Right cardiac atrium (tissue), 5 donors: ENCODE measurements around the gene MISP. TPM values are rescaled to one million over a fixed set of nuclear protein-coding genes. Genes with fewer than 3 reads are reported as not detected.

Experiments
- ATAC-seq, 2 donors: fragments of 200-7000 bp; cut with Tn5 transposase; one replicate each; pipeline versions ENCODE4 v1.8.0 to v1.9.1; 2020; ENCODE audit warnings: moderate library complexity in 2 of 2, mild to moderate bottlenecking in 1 of 2
- DNase-seq, 3 donors: peaks; one replicate each; pipeline ENCODE4 v3.0.0-alpha.2; 2020
- H3K27ac ChIP-seq: one replicate; pipeline ENCODE4 v1.5.1; 2013; ENCODE audit warnings: mild to moderate bottlenecking, low read length, control low read depth, moderate library complexity
- H3K27me3 ChIP-seq: one replicate; pipeline ENCODE4 v1.6.1; 2013; ENCODE audit not compliant: control insufficient read depth, insufficient read depth
- H3K4me1 ChIP-seq: one replicate; pipeline ENCODE4 v1.6.1; 2013; ENCODE audit warnings: low read length; ENCODE audit not compliant: control insufficient read depth, insufficient read depth
- H3K4me3 ChIP-seq: one replicate; pipeline ENCODE4 v1.5.1; 2013; ENCODE audit warnings: low read length, control low read depth
- H3K9me3 ChIP-seq: one replicate; pipeline ENCODE4 v1.6.1; 2013; ENCODE audit warnings: low read length; ENCODE audit not compliant: control insufficient read depth
- WGBS: extraction: QIAGEN DNeasy Blood & Tissue Kit; methylation state at CpG from one replicate; pipeline ENCODE4 v1.1.7; 2013; 5-methylcytosine and 5-hydroxymethylcytosine counted together
- intact Hi-C, 4 donors: fragments of 100-400 bp; cut with DNase I; formaldehyde crosslinking; loops; one replicate each; pipeline versions ENCODE4 v1.11.0 to v1.14.0; 2022 to 2023
- polyA plus RNA-seq: library from polyadenylated mRNA; stranded (reverse); fragments of 200-250 nt; gene quantifications from one replicate; pipeline ENCODE4 v1.2.3, GENCODE V29; 2013
- total RNA-seq, 4 donors: library from RNA; stranded (reverse); fragmentation: NEBNext Ultra II Directional; extraction: Animal tissue kit (Norgen Biotek cat#: 25700); gene quantifications; one replicate each; pipeline ENCODE4 v1.2.1, GENCODE V29; 2021
- donor health status: healthy with polysubstance abuse.
- donor health status: DM: no; HTN: yes; CAD: no.
- donor health status: DM: no; HTN: no; CAD: no.
- donor health status: DM: no; HTN: yes; CAD: no; lungs with severe emphysema.
- donor health status: DM: yes; HTN: yes; CAD: no.

The MISP gene
- total and polyA plus RNA-seq, 5 donors = 0.02 to 0.22 TPM; not detected in 3

DNA sequence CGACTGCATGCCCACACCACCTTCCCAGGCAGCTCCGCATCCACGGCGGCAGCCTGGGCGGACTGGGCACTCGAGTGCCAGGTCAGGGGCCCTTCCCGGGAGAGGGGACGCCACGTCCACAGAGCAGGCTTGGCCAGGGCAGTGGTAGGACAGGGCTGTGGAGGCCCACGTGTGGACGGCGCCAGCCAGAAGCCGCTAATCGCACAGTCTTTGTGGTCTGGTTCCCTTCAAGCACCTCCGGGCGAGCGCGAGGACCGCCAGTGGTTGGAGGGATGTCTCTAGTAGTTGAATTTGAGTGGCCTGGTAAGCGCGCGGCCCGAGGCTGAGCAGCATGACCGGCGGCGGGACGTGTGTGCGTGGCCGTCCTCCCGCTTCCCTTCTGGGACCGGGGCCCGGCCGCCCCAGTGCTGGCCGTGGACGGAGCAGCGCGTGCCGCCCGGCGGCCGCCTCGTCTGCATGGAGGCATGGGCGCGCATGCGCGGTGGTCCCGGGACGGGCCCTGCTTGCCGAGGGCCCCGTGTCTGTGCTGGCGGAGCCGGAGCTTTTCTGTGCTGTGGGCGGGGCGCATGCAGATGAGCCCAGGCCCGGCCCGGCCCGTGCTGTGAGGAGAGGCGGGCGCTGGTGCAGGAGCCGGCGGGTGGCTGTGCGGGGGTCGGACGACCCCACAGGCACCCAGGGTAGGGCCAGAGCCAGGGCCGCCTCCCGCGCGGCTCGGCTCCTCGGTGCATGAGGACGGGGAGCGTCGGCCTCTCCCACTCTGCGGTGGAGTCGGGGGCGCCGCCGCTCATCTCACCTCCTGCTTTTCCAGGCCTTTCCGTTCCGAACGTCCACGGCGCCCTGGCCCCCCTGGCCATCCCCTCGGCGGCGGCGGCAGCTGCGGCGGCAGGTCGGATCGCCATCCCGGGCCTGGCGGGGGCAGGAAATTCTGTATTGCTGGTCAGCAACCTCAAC, 55.0 kb downstream of the MISP start:
- intact Hi-C loops = loop anchor here in 1 of 4 donors (10.0 kb wide), 1 partner anchor 49 kb away; the partner anchor contains the start of genes CFD and ELANE
- no peaks in the 10 kb centered on the region for H3K27me3 ChIP-seq
- peaks cover 8% of the 10 kb centered on the region for H3K4me1 ChIP-seq
- ATAC-seq (no peak), DNase-seq (peak in 1 of 3 donors; percentile 56)
- 90% methylated on average over 93 of the region's 93 CpGs for WGBS
- H3K27ac ChIP-seq = no peak overlapping the region
- no peaks in the 10 kb centered on the region for H3K9me3 ChIP-seq
- H3K4me3 ChIP-seq = no peak overlapping the region

DNA sequence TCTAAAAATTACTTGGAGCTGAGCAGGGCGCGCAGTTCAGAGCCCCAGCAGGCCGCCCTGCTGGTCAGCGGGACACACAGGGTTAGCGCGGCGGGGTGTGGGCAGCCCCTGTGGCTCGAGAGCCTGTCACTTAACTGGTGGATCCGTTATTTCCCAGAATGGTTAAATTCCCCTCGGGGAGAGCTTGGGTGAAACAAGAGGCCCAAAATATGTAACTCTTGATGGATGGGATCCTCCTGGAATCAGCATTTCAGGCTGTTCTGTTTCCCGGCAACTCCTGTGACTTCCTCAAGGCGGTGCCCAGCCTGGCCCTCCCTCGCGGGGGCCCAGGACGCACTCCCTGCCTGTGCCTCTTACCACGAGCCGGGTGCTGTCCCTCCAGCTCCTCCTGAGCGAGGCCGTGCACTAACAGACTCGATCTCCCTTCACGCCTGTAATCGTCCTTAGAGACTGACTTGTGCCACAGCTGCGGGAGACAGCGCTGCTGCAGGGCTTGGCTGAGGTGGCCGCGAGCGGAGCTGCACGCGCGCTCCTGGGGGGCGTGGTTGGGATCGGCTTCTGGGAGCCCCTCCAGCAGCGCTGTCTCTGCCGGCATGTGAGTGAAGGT, 56.0 kb downstream of the MISP start:
- Histone ChIP-seq H3K27me3 (no peaks in the 10 kb centered on the region), H3K27ac (no peak overlapping the region), H3K4me3 (no peak overlapping the region), H3K9me3 (no peaks in the 10 kb centered on the region), H3K4me1 (no peaks in the 10 kb centered on the region)
- WGBS = 83% methylated on average over 34 of the region's 34 CpGs
- ATAC-seq (no peak), DNase-seq (peak in 1 of 3 donors; percentile 66)
- intact Hi-C loops = loop anchor here in 1 of 4 donors (10.0 kb wide), 1 partner anchor 48 kb away; the partner anchor contains the start of genes CFD and ELANE

- H3K4me1 ChIP-seq = no peaks in the 10 kb centered on the region
- no peaks in the 10 kb centered on the region for H3K27me3 ChIP-seq
- H3K27ac ChIP-seq = no peak overlapping the region
- WGBS = 89% methylated on average over 44 of the region's 44 CpGs
- H3K9me3 ChIP-seq = no peaks in the 10 kb centered on the region
- H3K4me3 ChIP-seq = no peak overlapping the region
- DNase-seq (peak in 1 of 3 donors; percentile 40), ATAC-seq (no peak)
- intact Hi-C loops = loop anchor here in 1 of 4 donors (10.0 kb wide), 1 partner anchor 47 kb away; the partner anchor contains the start of genes CFD and ELANE
Observed at GRCh38 chr19:807627-808422, 56.9 kb downstream of the MISP start.

DNA sequence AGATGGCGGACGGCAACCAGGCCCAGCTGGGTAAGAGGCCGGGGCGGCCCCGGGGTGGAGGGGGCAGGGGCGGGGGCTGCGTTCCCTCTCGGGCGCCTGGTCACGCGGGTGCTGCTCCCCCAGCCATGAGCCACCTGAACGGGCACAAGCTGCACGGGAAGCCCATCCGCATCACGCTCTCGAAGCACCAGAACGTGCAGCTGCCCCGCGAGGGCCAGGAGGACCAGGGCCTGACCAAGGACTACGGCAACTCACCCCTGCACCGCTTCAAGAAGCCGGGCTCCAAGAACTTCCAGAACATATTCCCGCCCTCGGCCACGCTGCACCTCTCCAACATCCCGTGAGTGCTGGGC, 57.5 kb downstream of the MISP start:
- Histone ChIP-seq H3K27me3 (no peaks in the 10 kb centered on the region), H3K27ac (no peak overlapping the region), H3K9me3 (no peaks in the 10 kb centered on the region), H3K4me1 (no peaks in the 10 kb centered on the region), H3K4me3 (no peak overlapping the region)
- ATAC-seq = no peak
- peak in 1 of 3 donors; percentile 49 for DNase-seq
- intact Hi-C loops = loop anchor here in 1 of 4 donors (10.0 kb wide), 1 partner anchor 46 kb away; the partner anchor contains the start of genes CFD and ELANE
- WGBS = 90% methylated on average over 26 of the region's 26 CpGs

DNA sequence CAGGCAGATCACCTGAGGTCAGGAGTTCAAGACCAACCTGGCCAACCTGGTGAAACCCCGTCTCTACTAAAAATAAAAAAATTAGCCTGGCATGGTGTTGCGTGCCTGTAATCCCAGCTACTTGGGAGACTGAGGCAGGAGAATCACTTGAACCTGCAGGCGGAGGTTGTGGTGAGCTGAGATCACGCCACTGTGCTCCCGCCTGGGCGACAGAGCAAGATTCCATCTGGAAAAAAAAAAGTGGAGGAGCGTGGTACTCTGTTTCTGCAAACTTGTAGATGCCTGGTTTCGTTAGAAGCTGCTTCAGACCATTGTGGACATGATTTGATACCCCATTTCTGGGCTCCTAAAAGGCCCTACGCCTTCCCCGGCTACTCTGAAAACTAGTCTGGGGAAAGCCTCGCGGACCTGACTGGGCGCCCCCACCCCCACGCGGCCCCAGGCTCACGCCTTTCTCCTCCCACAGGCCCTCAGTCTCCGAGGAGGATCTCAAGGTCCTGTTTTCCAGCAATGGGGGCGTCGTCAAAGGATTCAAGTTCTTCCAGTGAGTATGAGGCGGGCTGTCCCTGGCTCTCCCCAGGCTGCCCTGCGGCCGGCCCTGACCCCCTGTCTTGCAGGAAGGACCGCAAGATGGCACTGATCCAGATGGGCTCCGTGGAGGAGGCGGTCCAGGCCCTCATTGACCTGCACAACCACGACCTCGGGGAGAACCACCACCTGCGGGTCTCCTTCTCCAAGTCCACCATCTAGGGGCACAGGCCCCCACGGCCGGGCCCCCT, 59.4 kb downstream of the MISP start:
- intact Hi-C loops = no loop called here
- Histone ChIP-seq H3K27me3 (no peaks in the 10 kb centered on the region), H3K27ac (no peak overlapping the region), H3K9me3 (no peaks in the 10 kb centered on the region), H3K4me1 (no peaks in the 10 kb centered on the region), H3K4me3 (no peak overlapping the region)
- 81% methylated on average over 30 of the region's 30 CpGs for WGBS
- peak in 2 of 3 donors; percentile 26 to 53 for DNase-seq
- no peak for ATAC-seq

DNA sequence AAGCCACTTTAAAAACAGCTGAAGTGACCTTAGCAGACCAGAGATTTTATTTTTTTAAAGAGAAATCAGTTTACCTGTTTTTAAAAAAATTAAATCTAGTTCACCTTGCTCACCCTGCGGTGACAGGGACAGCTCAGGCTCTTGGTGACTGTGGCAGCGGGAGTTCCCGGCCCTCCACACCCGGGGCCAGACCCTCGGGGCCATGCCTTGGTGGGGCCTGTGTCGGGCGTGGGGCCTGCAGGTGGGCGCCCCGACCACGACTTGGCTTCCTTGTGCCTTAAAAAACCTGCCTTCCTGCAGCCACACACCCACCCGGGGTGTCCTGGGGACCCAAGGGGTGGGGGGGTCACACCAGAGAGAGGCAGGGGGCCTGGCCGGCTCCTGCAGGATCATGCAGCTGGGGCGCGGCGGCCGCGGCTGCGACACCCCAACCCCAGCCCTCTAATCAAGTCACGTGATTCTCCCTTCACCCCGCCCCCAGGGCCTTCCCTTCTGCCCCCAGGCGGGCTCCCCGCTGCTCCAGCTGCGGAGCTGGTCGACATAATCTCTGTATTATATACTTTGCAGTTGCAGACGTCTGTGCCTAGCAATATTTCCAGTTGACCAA, 60.1 kb downstream of the MISP start:
- no peaks in the 10 kb centered on the region for H3K4me1 ChIP-seq
- DNase-seq (peak in 1 of 3 donors; percentile 48), ATAC-seq (no peak)
- intact Hi-C loops = no loop called here
- no peak overlapping the region for H3K27ac ChIP-seq
- no peak overlapping the region for H3K4me3 ChIP-seq
- no peaks in the 10 kb centered on the region for H3K9me3 ChIP-seq
- 85% methylated on average over 25 of the region's 25 CpGs for WGBS
- H3K27me3 ChIP-seq = no peaks in the 10 kb centered on the region

DNA sequence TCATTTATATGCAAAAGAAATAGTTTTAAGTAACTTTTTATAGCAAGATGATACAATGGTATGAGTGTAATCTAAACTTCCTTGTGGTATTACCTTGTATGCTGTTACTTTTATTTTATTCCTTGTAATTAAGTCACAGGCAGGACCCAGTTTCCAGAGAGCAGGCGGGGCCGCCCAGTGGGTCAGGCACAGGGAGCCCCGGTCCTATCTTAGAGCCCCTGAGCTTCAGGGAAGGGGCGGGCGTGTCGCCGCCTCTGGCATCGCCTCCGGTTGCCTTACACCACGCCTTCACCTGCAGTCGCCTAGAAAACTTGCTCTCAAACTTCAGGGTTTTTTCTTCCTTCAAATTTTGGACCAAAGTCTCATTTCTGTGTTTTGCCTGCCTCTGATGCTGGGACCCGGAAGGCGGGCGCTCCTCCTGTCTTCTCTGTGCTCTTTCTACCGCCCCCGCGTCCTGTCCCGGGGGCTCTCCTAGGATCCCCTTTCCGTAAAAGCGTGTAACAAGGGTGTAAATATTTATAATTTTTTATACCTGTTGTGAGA, 60.7 kb downstream of the MISP start:
- Histone ChIP-seq H3K27ac (no peak overlapping the region), H3K9me3 (no peaks in the 10 kb centered on the region), H3K4me3 (no peak overlapping the region), H3K27me3 (no peaks in the 10 kb centered on the region), H3K4me1 (no peaks in the 10 kb centered on the region)
- no peak for DNase-seq
- WGBS = 94% methylated on average over 20 of the region's 20 CpGs
- no peak for ATAC-seq
- intact Hi-C loops = no loop called here

DNA sequence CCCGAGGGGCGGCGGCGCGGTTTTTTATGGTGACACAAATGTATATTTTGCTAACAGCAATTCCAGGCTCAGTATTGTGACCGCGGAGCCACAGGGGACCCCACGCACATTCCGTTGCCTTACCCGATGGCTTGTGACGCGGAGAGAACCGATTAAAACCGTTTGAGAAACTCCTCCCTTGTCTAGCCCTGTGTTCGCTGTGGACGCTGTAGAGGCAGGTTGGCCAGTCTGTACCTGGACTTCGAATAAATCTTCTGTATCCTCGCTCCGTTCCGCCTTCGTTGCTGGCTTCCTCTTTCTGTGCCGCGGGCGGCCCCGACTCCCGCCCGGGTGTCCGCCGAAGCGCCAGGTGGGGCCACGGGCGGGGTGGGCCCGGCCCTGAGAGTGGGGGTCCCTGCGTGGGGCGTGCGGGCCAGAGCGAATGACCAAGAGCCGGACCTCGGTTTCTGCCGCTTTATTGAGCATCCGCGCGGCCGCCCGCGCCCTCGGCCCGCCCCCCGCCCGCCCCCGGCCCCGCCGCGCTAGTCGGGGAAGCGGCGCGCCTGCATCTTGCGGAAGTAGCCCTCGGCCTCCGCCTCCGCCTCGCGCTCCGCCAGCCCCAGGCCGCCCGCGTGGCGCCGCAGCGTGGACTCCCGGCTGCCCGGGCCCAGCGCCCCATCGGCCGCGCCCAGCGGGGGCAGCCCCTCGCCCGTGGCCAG, 61.3 kb downstream of the MISP start:
- DNase-seq = peak in 1 of 3 donors; percentile 56
- intact Hi-C loops = no loop called here
- Histone ChIP-seq H3K4me3 (no peak overlapping the region), H3K9me3 (no peaks in the 10 kb centered on the region), H3K4me1 (no peaks in the 10 kb centered on the region), H3K27ac (no peak overlapping the region), H3K27me3 (no peaks in the 10 kb centered on the region)
- no peak for ATAC-seq
- 90% methylated on average over 80 of the region's 80 CpGs for WGBS

DNA sequence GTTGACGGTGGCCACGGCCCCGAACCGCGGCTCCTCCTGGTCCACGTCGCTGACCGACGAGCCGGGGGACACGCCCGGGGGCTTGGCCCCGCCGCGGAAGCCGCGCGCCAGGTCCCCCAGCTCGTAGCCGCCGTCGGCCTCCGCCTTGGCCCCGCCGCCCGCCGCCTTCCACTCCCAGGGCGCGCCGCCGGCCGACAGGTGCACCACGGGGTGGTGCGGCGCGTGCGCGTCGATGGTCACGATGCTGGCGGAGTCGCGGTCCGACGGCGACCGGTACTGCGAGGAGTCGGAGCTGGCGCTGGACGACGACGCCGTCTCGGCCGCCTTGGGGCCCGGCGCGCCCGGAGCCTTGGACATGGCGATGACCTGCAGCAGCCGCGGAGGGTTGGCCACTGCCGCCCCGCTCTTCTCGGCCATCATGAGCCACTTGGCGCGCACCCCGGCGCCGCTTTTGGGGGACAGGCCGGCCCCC, 61.9 kb downstream of the MISP start:
- intact Hi-C loops = no loop called here
- H3K27ac ChIP-seq = no peak overlapping the region
- H3K4me1 ChIP-seq = no peaks in the 10 kb centered on the region
- 91% methylated on average over 72 of the region's 72 CpGs for WGBS
- H3K27me3 ChIP-seq = no peaks in the 10 kb centered on the region
- H3K9me3 ChIP-seq = no peaks in the 10 kb centered on the region
- H3K4me3 ChIP-seq = no peak overlapping the region
- ATAC-seq (no peak), DNase-seq (peak in 1 of 3 donors; percentile 60)
